T-helper 22 cell (primary cell): ENCODE results near the gene LSP1.

ENCODE experiments used
- DNase-seq: peaks from one replicate; pipeline ENCODE4 v3.0.0-alpha.2; 2020; ENCODE audit warnings: low read depth

Gene LSP1

GRCh38 chr11:1847926-1848639 is 4.8 kb upstream of the LSP1 start:
- DNase-seq: no peak

GRCh38 chr11:1848640-1849430 is 4.0 kb upstream of the LSP1 start:
- no peak for DNase-seq

GRCh38 chr11:1851468-1852180 is 1.3 kb upstream of the LSP1 start:
- no peak for DNase-seq

- DNase-seq: no peak
Observed at GRCh38 chr11:1852271-1852876, 510 bp upstream of the LSP1 start.

GRCh38 chr11:1853376-1854131 is 670 bp downstream of the LSP1 start:
- no peak for DNase-seq

GRCh38 chr11:1854132-1854948 is 1.5 kb downstream of the LSP1 start:
- no peak for DNase-seq

GRCh38 chr11:1854949-1855885 is 2.3 kb downstream of the LSP1 start:
- DNase-seq: no peak

GRCh38 chr11:1855886-1856265 is 3.0 kb downstream of the LSP1 start:
- no peak for DNase-seq

GRCh38 chr11:1856306-1857005 is 3.6 kb downstream of the LSP1 start:
- no peak for DNase-seq

- DNase-seq: no peak
Observed at GRCh38 chr11:1857064-1857463, 4.2 kb downstream of the LSP1 start.

GRCh38 chr11:1858154-1858553 is 5.3 kb downstream of the LSP1 start:
- DNase-seq: no peak

- no peak for DNase-seq
Observed at GRCh38 chr11:1858576-1858975, 5.7 kb downstream of the LSP1 start.

- DNase-seq: no peak
Observed at GRCh38 chr11:1859004-1859403, 6.1 kb downstream of the LSP1 start.

- DNase-seq: no peak
Observed at GRCh38 chr11:1860108-1860507, 7.2 kb downstream of the LSP1 start.

- DNase-seq: no peak
Observed at GRCh38 chr11:1861435-1862411, 8.8 kb downstream of the LSP1 start.

GRCh38 chr11:1862588-1863351 is 9.9 kb downstream of the LSP1 start:
- DNase-seq: no peak
